ENCODE measurements around the gene USP33. TPM values are rescaled to one million over a fixed set of nuclear protein-coding genes. Genes with fewer than 3 reads are reported as not detected.
"Not testable (repeated sequence)": the region's sequence is repeated elsewhere in the genome, so short reads cannot be mapped to it uniquely, and the experiment has no call there.

Gene USP33
- total RNA-seq, 1 donor from 2014 or later: 97.9 TPM

DNA sequence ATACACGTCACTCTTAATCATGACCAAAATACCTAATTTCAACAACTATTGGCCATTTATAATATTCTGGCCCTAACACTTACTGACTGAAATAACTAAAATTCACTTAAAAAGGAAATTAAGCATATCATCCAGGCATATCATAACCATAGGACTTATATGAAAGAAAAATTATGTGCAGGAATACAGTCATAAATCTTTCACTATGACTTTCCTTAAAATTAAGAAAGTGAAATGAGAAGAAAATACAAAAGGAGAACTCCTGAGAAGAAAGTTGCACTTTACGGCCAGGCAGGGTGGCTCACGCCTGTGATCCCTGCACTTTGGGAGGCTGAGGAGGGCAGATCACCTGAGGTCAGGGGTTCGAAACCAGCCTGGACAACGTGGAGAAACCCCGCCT, 86.6 kb downstream of the USP33 start:
- no peak for DNase-seq (ENCODE audit: low spot score)

DNA sequence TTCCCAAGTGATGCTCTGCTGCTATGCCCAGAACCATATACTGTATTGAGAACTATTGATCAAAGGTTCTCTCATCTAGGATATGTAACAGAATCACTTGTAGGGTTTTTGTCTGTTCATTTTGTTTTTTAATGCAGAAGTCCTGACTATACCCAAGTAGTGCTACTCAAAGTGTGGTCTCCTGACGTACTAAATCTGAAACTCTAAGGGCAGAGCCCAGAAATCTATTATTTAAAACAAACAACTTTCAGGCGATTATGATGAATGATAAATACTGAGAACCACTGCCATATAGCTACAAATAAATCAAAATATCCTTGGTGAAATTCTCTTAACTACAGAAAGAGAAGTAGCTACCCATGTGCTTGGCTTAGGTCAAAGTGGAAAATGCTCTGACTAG, 87.3 kb downstream of the USP33 start:
- no peak for DNase-seq (ENCODE audit: low spot score)

DNA sequence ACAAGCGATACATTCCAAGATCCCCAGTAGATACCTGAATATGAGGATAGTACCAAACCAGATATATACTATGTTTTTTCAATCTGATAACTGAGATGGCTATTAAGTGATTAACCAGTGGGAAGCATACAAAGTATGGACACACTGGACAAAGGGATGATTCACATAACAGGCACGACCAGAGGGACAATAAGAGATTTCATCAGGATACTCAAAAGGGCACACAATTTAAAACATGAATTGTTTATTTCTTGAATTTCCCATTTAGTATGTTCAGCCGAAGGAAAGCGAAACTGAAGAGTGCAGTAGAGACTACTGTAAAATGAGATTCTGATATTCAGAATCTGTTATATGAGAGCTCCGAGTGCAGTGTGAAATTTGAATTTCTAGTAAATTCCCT, 87.8 kb downstream of the USP33 start:
- DNase-seq (ENCODE audit: low spot score): no peak

DNA sequence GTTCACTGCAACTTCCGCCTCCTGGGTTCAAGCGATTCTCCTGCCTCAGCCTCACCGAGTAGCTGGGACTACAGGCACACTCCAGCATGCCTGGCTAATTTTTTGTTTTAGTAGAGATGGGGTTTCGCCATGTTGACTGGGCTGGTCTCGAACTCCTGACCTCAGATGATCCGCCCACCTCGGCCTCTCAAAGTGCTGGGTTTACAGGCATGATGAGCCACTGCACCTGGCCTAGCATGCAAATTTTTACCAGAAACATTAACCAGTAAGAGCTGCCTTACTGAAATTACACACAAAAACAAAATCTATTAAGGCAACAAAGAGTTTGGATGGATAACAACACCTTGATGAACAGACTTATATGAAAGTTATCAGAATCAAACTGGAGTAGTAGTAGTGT, 89.3 kb downstream of the USP33 start:
- no peak for DNase-seq (ENCODE audit: low spot score)

DNA sequence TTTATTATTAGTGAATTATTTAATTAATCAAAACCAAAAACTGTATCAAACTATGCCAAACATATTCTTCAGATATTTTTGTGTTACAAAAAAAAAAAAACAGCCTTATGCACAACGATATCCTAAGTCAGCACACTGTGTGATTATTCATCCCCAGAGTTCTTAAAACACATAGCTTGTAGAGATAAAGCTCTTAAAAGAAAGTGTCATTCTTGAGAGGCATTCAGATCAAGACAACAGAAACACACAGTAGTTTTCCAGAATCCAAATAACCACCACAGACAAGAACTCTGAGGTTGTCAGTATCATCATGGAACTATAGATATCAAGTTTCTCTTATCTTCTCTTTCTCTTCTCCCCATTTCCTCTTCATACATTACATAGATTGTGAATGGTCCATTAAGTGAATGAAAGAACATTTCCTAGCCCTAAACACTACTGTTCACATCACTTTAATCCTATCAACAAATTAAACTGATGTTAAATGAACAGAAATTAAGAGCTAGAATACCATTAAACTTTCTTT, 90.7 kb downstream of the USP33 start:
- DNase-seq (ENCODE audit: low spot score): no peak

DNA sequence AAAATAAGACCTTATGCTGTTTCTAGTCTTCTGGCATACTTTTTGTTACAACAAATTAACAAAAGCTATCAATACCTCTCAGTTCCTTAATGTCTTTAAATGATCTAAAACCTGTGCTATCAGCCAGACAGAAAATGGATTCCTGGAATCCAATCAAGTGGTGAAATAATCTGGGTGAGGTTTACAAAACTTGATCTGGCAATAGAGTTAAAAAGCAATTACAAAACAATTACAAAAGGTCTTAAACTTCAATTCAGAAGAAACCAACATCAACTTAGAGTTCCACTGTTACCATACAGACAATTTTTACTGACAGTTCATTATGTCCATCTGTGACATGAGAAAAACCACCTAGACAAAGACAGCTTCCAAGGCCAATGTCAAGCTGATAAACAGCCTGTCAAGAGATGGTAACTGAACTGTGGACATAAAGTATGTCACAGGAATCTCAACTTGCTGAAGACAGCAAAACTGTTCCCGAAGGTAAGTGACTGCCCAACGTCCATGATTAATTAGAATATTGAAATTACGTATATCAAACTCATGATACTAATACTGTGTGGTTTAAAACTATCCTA, 94.6 kb downstream of the USP33 start:
- no peak for DNase-seq (ENCODE audit: low spot score)

DNA sequence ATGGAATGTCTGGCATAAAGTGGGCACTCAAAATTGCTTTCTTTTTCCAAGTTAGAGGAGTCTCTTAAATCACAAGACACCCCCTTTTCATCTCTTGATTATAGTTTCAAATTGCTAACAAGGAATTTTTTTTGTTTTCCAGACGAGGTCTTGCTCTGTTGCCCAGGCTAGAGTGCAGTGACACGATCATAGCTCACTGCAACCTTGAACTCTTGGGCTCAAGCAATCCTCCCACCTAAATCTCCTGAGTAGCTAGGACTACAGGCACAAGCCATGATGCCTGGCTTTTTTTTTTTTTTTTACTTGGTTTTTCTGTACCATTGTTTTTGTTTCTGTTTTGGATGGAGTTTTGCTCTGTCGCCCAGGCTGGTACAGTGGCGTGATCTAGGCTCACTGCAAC, 98.0 kb downstream of the USP33 start:
- no peak for DNase-seq (ENCODE audit: low spot score)

DNA sequence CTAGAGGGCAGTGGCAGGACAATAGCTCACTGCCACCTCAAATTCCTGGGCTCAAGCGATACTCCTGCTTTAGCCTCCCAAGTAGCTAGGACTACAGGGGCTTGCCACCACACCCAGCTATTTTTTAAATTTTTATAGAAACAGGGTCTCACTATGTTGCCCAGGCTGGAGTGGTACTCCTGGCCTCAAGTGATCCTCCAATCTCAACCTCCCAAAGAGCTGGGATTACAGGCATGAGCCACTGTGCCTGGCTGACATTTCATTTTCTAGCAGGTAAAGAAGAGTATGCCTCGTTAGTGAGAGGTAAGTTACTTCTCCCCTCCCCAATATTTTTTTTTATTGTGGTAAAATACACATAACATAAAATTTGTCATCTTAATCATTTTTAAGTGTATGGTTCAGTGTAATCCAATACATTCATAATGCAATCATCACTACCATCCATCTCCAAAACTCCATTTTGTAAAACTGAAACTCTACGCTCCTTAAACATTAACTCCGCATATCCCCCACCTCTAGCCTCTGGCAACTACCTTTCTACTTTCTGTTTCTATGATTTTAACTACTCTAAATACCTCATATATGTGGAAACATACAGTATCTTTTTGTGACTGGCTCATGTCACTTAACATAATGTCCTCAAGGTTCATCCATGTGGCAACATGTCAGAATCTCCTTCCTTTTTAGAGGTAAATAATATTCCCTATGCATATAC, 99.6 kb downstream of the USP33 start:
- DNase-seq (ENCODE audit: low spot score): no peak

DNA sequence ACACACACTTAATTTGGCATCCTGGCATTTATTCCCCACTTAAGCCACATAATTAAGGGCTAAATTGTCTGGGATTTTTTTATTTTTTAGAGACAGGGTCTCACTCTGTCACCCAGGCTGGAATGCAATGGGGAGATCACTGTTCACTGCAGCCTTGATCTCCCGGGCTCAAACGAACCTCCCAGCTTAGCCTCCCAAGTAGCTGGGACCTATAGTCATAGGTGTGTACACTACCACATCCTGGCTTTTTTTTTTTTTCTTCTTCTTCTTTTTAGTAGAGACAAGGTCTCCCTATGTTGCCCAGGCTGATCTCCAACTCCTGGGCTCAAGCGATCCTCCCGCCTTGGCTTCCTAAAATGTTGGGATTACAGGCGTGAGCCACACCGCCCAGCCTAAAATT, 101.4 kb downstream of the USP33 start:
- DNase-seq (ENCODE audit: low spot score): no peak

DNA sequence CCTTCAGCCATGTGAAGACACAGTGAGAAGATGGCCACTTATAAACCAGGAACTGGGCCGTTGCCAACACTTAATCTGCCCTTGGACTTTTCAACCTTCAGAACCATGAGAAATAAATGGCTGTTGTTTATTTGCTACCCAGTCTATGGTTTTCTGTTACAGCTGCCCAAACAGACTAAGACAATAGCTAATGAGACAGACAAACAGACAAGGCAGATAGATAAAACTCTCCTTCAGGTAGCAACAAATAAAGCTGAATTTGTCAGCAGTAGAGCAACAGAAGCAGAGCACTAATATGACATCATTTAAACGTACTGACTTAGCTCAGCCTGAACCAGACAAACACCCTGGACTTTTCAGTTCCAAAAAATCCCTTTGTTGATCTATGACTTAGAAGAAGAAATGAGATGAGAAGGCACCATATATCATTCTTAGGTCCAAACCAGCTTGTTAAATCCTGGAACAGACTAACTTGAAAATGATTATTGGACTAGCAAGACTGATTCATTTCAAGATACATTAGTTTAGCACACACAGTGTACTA, 104.1 kb downstream of the USP33 start:
- DNase-seq (ENCODE audit: low spot score): no peak

DNA sequence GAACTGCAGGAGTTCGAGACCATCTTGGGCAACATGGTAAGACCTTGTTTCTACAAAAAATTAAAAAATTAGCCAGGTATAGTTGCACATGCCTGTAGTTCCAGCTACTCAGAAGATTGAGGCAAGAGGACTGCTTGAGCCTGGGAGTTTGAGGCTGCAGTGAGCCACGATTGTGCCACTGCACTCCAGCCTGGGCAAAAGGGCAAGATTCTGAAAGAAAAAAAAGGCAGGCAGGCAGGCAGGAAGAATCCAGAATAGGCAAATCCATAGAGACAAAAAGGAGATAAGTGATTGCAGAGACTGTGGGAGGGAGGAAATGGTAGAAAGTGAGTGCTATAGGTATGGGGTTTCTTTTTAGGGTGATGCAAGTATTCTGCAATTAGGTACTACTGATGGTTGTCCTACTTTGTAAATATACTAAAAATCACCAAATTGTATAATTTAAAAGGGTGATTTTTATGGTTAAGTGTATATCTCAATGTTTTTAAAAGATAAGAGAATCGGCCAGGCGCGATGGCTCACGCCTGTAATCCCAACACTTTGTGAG, 106.6 kb downstream of the USP33 start:
- DNase-seq (ENCODE audit: low spot score): no peak

DNA sequence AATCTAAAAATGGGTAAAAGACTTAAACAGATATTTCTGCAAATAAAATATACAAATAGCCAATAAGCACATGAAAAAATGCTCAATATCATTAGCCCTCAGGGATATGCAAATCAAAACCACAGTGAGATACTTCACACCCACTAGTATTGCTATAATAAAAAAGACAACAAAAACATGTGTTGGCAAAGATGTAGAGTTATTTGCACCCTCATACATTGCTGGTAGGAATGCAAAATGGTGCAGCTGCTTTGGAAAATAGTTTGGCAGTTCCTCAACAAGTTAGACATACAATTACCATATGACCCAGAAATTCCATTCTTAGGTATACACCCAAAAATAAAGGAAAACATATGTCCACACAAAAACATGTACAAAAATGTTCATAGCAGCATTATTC, 107.4 kb downstream of the USP33 start:
- DNase-seq (ENCODE audit: low spot score): no peak

DNA sequence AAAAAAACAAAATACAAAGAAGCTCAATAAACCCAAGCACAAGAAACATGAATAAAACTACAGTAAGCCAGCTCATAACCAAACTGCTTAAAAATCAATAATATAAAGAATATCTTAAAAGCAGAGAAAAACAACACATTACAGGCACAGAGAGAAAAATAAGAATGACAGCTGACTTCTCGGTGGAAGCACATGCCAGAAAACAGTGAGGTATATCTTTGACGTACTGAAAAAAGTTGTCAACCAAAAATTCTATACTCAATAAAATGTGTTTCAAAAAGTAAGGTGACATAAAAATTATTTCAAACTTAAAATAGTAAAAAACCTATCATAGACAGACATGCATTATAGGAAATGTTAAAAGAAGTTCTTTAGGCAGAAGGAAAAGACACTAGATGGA, 110.5 kb downstream of the USP33 start:
- no peak for DNase-seq (ENCODE audit: low spot score)

DNA sequence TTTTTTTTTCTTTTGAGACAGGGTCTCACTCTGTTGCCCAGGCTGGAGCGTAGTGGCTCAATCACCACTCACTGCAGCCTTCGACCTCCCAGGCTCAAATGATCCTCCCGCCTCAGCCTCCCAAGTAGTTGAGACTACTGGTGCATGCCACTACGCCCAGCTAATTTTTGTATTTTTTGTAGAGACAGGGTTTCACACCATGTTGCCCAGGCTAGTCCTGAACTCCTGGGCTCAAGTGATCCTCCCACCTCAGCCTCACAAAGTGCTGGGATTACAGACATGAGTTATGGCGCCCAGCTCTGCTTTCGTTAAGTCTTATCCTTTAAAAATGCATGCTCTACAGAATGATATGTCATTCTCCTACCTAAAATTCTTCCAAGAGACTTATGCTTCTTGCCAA, 113.4 kb downstream of the USP33 start:
- not testable (repeated sequence) for DNase-seq (ENCODE audit: low spot score)

Other genes starting within 250 kb of the USP33 start
- gene ZZZ3, start 77.2 kb downstream of the USP33 start, total RNA-seq: 35.1 TPM
- gene MIGA1, start 19.8 kb upstream of the USP33 start, total RNA-seq: 17.5 TPM
- gene NEXN, start 128.8 kb upstream of the USP33 start, total RNA-seq: 15.4 TPM
- 93.6 TPM for gene FUBP1, start 219.2 kb upstream of the USP33 start, total RNA-seq
- 25.2 TPM for gene DNAJB4, start 245.1 kb upstream of the USP33 start, total RNA-seq

Measured in mesenteric fat pad (tissue), 1 donor.